GM19324 (cell line): Measurements from ENCODE around the gene UGT1A10.

ENCODE experiments used
- ATAC-seq: cut with Tn5 transposase; IDR thresholded peaks from one replicate; pipeline ENCODE4 v1.9.1; 2021; ENCODE audit warnings: mild to moderate bottlenecking, moderate library complexity; ENCODE audit not compliant: unreplicated experiment, low FRiP score

UGT1A10 gene

GRCh38 chr2:233818639-233819621 is 182.7 kb downstream of the UGT1A10 start:
- no peak for ATAC-seq

- no peak for ATAC-seq
Measured at GRCh38 chr2:233819884-233820773, 183.9 kb downstream of the UGT1A10 start.

- ATAC-seq = no peak
Measured at GRCh38 chr2:233820774-233821105, 184.5 kb downstream of the UGT1A10 start.

GRCh38 chr2:233821196-233821595 is 184.9 kb downstream of the UGT1A10 start:
- ATAC-seq = no peak

GRCh38 chr2:233821709-233822100 is 185.5 kb downstream of the UGT1A10 start:
- ATAC-seq = no peak

- ATAC-seq = no peak
Measured at GRCh38 chr2:233822101-233822771, 186.0 kb downstream of the UGT1A10 start.
